Kidney tubule cell (primary cell): ENCODE results near the gene SEC63.
A peak's percentile ranks its signal among the peaks of the same experiment; 100 is the strongest.
"Not testable (repeated sequence)": the region's sequence is repeated elsewhere in the genome, so short reads cannot be mapped to it uniquely, and the experiment has no call there.

Experiments
- DNase-seq: peaks from one replicate; pipeline ENCODE4 v3.0.0-alpha.2; 2018; ENCODE audit warnings: low spot score

Gene SEC63

GRCh38 chr6:107928984-107929383, 29.0 kb downstream of the SEC63 start:
- DNase-seq = no peak

DNA sequence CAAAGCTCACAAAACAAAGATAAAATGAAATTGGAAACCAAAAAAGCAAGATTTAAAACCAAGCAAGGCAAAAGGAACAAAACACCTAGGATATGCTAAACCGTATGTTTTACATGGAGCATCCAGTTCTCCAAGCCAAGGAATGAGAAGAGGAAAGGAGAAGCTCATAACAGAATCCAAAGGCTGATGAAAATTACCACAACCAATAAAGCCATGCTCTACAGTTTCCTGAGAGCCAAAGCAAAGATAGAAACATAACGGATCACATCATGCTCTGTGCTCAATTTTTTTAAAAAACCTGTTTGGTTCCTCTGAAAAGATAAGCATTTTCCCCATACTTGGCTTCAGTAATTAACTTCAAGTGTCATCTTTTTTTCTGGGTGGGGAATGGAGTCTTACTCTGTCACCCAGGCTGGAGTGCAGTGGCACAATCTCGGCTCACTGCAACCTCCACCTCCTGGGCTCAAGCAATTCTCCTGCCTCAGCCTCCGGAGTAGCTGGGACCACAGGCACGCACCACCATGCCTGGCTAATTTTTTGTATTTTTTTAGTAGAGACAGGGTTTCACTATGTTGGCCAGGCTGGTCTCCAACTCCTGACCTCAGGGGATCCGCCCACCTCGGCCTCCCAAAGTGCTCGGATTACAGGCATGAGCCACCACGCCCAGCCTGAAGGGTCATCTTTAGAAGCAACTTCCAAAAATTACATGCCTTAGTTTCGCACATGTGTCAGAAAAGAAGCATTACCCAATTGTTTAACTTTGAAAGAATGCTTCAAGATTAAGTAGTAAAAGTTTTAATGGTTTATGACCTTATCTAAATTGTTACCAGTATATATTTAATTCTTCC, 31.1 kb downstream of the SEC63 start:
- not testable (repeated sequence) for DNase-seq

DNA sequence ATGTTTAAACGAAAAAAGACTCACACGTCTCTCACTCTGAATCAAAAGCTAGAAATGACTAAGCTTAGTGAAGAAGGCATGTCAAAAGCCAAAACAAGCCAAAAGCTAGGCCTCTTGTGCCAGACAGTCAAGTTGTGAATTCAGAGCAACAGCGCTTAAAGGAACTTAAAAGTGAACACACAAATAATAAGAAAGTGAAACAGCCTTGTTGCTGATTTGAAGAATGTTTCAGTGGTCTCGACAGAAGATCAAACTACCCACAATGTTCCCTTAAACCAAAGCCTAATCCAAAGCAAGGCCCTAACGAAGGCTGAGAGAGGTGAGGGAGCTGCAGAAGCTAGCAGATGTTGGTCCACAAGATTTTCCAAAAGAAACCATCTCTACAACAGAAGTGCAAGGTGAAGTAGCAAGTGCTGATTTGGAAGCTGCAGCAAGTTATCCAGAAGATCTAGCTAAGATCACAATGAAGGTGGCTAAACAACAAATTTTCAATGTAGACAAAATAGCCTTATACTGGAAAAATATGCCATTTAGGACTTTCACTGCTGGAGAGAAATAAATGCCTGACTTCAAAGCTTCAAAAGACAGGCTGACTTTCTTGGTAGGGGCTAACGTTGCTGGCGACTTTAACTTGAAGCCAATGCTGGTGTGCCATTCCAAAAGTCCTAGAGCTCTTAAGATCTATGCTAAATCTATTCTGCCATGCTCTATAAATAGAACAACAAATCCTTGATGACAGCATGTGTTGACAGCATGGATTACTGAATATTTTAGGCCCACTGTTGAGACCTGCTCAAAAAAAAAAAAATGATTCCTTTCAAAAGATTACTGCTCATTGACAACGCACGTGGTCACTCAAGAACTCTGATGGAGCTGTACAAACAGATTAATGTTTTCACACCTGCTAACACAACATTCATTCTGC, 40.3 kb downstream of the SEC63 start:
- no peak for DNase-seq

DNA sequence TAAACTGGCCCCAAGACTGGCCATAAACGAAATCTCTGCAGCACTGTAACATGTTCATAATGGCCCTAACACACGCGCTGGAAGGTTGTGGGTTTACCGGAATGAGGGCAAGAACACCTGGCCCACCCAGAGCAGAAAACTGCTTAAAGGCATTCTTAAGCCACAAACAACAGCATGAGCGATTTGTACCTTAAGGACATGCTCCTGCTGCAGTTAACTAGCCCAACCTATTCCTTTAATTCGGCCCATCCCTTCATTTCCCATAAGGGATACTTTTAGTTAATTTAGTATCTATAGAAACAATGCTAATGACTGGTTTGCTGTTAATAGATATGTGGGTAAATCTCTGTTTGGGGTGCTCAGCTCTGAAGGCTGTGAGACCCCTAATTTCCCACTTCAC, 41.0 kb downstream of the SEC63 start:
- not testable (repeated sequence) for DNase-seq

DNA sequence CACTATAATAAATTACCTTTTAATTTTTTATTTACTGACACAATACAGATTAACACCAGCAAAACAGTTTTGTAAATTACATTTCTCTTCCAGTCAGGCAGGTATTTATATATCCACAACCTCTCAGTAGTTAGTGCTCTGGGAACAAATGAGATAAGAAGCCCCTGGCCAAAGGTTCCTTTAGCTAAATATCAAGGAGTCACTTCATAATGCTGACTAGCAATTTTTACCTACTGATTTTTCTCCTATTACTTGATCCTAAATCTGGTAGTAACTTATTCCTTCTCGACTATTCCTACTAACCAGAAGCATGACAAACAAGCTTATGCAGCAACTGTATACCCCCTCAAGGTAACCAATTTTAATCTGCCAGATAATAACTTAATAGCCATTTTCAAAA, 46.3 kb downstream of the SEC63 start:
- no peak for DNase-seq

DNA sequence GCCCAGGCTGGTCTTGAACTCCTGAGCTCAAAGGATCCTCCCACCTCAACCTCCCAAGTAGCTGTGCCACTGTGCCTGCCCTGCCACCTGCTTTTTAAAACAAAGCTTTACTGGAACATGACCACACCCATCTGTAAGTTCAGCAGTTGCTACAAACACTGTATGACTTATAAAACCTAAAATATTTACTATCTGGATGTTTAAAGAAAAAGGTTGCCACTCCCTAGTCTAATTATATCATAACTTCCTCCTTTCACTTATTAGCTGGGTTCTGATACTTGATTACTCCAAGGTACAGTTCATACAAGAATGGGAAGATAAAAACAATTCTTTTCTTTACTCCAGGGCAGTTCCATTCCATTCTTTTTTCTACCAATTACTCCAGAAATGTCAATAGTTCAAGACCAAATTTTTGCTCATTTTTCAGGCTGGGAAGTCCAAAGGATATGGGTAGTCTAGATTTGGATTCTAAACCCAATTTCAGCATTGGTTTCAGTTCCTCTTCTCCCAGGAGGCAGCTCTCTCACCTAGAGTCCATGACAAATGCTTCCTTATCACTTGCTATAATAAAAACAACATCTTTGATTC, 63.1 kb downstream of the SEC63 start:
- DNase-seq = no peak

DNA sequence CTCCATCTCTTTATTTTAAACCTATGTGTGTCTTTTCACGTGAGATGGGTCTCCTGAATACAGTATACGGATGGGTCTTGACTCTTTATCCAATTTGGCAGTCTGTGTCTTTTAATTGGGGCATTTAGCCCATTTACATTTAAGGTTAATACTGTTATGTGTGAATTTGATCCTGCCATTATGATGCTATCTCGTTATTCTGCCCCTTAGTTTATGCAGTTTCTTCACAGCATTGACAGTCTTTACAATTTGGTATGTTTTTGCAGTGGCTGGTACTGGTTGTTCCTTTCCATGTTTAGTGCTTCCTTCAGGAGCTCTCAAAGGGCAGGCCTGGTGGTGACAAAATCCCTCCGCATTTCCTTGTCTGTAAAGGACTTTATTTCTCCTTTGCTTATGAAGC, 67.6 kb downstream of the SEC63 start:
- DNase-seq = not testable (repeated sequence)

- not testable (repeated sequence) for DNase-seq
Observed at GRCh38 chr6:107885950-107886349, 72.1 kb downstream of the SEC63 start.

GRCh38 chr6:107879941-107880340, 78.1 kb downstream of the SEC63 start:
- no peak for DNase-seq

GRCh38 chr6:107877968-107878367, 80.0 kb downstream of the SEC63 start:
- DNase-seq = no peak

DNA sequence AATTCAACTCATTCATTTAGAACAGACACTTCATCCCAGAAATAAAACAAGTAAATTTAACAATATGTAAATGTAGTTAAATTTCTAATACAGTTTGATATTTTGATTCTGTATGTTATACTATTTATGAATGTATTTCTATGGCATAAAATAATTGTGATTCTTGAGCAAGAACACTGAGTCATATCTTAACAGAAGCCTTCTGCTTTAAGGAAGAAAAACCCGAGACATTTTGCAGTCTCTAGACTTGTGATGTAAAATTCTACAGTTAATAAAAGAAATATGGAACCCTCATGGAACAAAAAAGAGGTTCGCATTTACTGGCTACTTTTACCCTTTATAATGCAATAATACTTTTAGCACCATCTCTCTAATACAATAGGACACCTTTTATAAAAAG, 86.0 kb downstream of the SEC63 start:
- no peak for DNase-seq

DNA sequence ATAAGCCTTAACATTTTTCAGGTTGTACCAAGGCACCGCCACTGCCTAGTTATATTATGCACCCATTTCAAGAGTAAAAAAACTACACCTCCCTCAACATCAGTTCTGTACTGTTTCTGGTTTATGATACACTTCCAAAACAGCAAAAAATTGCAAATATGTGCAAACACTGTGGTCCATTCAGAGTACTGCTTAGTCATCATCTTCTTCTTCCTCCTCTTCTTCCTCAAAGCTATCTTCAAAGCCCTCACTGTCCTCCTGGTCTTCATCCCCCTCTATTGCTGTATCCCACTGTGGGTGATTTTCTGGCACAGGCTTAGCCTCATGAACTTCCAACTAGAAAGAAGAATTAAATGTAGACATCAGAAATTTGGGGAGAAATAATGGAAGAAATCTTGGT, 86.5 kb downstream of the SEC63 start:
- not testable (repeated sequence) for DNase-seq

DNA sequence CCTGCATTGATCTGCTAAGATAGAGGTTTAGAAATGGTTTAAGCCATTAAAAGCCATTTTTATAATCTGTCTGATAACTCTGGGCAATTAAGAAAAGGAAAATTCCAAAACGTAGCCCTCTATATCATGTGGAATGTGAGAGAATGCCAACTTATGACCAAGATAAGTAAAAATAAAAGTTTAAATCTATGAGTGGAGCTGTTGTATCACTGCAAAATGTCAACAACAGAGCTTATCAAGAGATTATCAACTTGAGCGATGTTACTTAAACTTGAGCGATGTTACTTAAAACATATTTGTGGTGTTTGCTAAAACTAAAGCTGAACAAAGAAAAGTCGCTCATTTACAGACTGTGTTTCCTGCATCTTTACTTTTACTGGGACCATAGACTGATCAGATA, 87.0 kb downstream of the SEC63 start:
- no peak for DNase-seq

GRCh38 chr6:107870381-107870780, 87.6 kb downstream of the SEC63 start:
- peak; percentile 37 for DNase-seq

GRCh38 chr6:107869871-107870270, 88.1 kb downstream of the SEC63 start:
- no peak for DNase-seq

DNA sequence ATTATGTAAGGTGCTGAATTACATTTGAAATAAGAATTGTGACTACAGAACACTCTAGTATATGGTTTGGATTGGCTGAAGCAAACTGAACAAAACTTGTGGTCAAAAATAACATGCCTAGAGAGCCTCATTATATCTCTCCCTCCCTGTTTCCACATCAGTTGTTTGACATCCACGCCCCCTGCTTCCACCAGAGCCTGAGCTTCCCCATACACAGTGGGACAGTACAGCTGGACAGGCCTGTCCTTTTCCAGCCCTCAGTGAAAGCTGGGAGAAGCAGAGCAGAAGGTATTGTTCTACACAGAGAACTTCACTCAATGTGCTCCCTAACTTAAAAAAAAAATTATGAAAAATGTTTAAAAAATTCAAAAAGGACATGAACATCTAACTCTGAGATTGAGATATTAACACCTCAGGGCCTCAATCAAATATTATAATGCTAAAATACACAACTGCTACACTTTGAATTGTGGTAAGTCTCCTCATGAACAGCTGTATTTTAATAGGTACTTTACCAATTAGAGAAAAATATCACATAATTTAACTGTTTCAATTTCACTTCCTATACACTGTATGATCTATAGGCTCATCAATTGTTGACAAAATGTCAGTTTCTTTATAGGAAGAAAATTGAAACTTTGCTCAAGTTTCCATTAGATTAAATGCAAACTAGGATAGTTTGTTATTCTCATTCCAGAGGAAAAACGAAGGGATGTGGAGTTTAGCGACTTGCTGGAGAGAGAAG, 89.0 kb downstream of the SEC63 start:
- DNase-seq = no peak

DNA sequence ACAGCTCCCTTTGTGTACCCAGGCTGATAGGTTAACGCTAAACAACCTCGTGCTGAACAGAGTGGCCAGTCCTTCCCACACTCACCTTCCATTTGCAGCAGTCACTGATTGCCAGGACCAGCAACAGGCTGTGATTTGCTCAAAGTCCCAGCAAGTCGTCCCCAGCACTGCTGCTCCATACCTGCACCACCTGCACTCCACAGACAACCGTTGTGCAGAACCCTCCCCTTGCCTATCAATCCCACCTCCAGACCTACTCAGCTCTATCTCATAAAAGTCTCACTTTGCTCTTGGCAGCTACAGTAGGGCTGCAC, 90.7 kb downstream of the SEC63 start:
- no peak for DNase-seq

DNA sequence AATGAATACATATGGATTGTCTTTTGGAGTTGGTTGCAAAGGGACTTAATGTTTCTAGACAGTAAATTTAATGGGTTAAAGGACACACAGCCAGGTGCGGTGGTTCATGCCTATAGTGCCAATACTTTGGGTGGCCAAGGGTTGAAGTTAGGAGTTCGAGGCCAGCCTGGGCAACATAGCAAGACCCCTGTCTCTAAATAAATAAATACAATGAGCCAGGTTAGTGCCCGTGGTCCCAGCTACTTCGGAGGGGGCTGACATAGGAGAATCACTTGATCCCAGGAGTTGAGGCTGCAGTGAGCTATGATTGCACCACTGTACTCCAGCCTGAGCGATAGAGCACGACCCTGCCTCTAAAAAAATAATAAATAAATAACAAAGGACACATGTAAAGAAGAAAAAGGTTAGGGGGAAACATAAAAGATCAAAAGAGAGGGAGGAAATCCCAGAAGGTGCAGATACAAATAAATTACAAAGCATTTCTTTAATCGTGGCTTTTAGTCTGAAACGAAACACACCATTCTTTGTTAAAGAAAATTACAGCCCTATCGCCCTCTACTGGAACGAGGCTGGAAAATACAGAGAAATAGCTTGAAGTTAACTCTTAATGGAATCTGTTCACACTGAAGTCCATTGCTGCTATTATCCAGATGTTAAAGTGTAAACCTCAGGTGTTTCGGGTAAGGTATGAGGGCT, 91.3 kb downstream of the SEC63 start:
- DNase-seq = peak; percentile 48

- no peak for DNase-seq
Observed at GRCh38 chr6:107864226-107865127, 93.5 kb downstream of the SEC63 start.

- DNase-seq = peak; percentile 83
Observed at GRCh38 chr6:107862383-107862782, 95.6 kb downstream of the SEC63 start.
